Activated CD8-positive, alpha-beta memory T cell treated with anti-CD3 and anti-CD28 coated beads, Interleukin-2, amount 50 U/mL, for 24 hours (primary cell): Measurements from ENCODE around the gene INTS3.
"Not testable (repeated sequence)": the region's sequence is repeated elsewhere in the genome, so short reads cannot be mapped to it uniquely, and the experiment has no call there.

Source experiments
- DNase-seq: peaks from one replicate; pipeline ENCODE4 v3.0.0-alpha.2; 2020; ENCODE audit errors: extremely low read depth

INTS3 gene

GRCh38 chr1:153778824-153779519 is 51.1 kb downstream of the INTS3 start:
- DNase-seq = no peak

- no peak for DNase-seq
Measured at GRCh38 chr1:153779781-153780541, 52.1 kb downstream of the INTS3 start.

GRCh38 chr1:153780551-153780950 is 52.7 kb downstream of the INTS3 start:
- DNase-seq = no peak

GRCh38 chr1:153782648-153783047 is 54.8 kb downstream of the INTS3 start:
- DNase-seq = not testable (repeated sequence)

GRCh38 chr1:153783233-153784190 is 55.7 kb downstream of the INTS3 start:
- DNase-seq = peak; percentile 76

- no peak for DNase-seq
Measured at GRCh38 chr1:153786038-153786790, 58.4 kb downstream of the INTS3 start.

GRCh38 chr1:153789478-153790034 is 61.7 kb downstream of the INTS3 start:
- DNase-seq = no peak

GRCh38 chr1:153790313-153790965 is 62.6 kb downstream of the INTS3 start:
- no peak for DNase-seq

- DNase-seq = no peak
Measured at GRCh38 chr1:153790966-153791647, 63.3 kb downstream of the INTS3 start.

- DNase-seq = no peak
Measured at GRCh38 chr1:153791648-153792253, 63.9 kb downstream of the INTS3 start.

GRCh38 chr1:153792631-153793041 is 64.8 kb downstream of the INTS3 start:
- DNase-seq = no peak

GRCh38 chr1:153793261-153793972 is 65.6 kb downstream of the INTS3 start:
- no peak for DNase-seq

GRCh38 chr1:153793973-153794615 is 66.2 kb downstream of the INTS3 start:
- DNase-seq = no peak

GRCh38 chr1:153794624-153795329 is 66.9 kb downstream of the INTS3 start:
- DNase-seq = no peak

GRCh38 chr1:153795330-153795837 is 67.5 kb downstream of the INTS3 start:
- DNase-seq = no peak

GRCh38 chr1:153795934-153796785 is 68.3 kb downstream of the INTS3 start:
- no peak for DNase-seq
